Vagina (tissue), 2 donors: ENCODE data around the gene GALNTL6.

Experiments used
- POLR2AphosphoS5 ChIP-seq, 2 donors: sonication (generic); formaldehyde crosslinking; IDR thresholded peaks; one replicate each; pipeline ENCODE4 v1.9.0; 2017; ENCODE audit warnings: antibody characterized with exemption in 2 of 2, mild to moderate bottlenecking in 2 of 2, low read depth in 1 of 2; ENCODE audit not compliant: insufficient read depth in 1 of 2
- TF ChIP-seq, protein P1 (sequence below), 3 experiments: fragments of 450-650 bp in 2 of 3; fragments of 200-600 bp in 1 of 3; sonication (generic) in 1 of 3; IDR thresholded peaks; one replicate each; pipeline ENCODE4 v1.5.1; 2017 to 2019; ENCODE audit warnings: antibody characterized with exemption in 3 of 3, mild to moderate bottlenecking in 2 of 3, moderate library complexity in 2 of 3

DNA sequence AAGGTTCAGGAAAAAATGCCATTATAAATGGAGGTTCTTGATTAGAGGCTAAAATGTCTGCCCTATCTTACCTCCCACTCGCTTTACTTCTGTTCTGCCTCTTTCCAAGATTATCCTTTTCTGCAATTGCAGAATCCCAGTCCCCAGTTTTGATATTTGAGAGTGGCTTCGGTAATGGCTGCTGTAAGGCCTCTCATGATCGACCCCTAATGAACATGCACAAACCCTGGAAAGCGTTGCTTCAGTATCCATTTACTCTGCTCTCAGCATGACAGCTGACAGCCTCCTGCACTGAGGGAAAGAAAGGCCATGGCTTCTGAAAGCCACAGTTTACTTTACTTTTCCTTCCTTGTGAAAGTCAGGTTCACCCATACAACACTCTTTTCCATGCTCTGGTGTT is 1030.0 kb downstream of the GALNTL6 start:
- TF ChIP-seq, protein P1, sequence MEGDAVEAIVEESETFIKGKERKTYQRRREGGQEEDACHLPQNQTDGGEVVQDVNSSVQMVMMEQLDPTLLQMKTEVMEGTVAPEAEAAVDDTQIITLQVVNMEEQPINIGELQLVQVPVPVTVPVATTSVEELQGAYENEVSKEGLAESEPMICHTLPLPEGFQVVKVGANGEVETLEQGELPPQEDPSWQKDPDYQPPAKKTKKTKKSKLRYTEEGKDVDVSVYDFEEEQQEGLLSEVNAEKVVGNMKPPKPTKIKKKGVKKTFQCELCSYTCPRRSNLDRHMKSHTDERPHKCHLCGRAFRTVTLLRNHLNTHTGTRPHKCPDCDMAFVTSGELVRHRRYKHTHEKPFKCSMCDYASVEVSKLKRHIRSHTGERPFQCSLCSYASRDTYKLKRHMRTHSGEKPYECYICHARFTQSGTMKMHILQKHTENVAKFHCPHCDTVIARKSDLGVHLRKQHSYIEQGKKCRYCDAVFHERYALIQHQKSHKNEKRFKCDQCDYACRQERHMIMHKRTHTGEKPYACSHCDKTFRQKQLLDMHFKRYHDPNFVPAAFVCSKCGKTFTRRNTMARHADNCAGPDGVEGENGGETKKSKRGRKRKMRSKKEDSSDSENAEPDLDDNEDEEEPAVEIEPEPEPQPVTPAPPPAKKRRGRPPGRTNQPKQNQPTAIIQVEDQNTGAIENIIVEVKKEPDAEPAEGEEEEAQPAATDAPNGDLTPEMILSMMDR (IDR thresholded peaks at IDR 0.05), result no peak
- no peak for TF ChIP-seq POLR2AphosphoS5 (IDR thresholded peaks at IDR 0.05; ENCODE audit: insufficient read depth in 1 of 2, low read depth in 1 of 2)
